Pulmonary artery endothelial cell (primary cell): Measurements from ENCODE around the gene CASTOR2. TPM values are rescaled to one million over a fixed set of nuclear protein-coding genes. Genes with fewer than 3 reads are reported as not detected.
"Not testable (repeated sequence)": the region's sequence is repeated elsewhere in the genome, so short reads cannot be mapped to it uniquely, and the experiment has no call there.

Source experiments
- DNase-seq: peaks from one replicate; pipeline ENCODE4 v3.0.0-alpha.2; 2011; ENCODE audit warnings: low read depth, low spot score
- total RNA-seq: library from RNA; depleted of rRNA; stranded (reverse); fragments of >200 nt; gene quantifications from 2 replicates; pipeline ENCODE4 v1.2.3, GENCODE V29; 2014

CASTOR2 gene
- total RNA-seq, 1 donor from 2014 or later = 10.3 TPM

DNA sequence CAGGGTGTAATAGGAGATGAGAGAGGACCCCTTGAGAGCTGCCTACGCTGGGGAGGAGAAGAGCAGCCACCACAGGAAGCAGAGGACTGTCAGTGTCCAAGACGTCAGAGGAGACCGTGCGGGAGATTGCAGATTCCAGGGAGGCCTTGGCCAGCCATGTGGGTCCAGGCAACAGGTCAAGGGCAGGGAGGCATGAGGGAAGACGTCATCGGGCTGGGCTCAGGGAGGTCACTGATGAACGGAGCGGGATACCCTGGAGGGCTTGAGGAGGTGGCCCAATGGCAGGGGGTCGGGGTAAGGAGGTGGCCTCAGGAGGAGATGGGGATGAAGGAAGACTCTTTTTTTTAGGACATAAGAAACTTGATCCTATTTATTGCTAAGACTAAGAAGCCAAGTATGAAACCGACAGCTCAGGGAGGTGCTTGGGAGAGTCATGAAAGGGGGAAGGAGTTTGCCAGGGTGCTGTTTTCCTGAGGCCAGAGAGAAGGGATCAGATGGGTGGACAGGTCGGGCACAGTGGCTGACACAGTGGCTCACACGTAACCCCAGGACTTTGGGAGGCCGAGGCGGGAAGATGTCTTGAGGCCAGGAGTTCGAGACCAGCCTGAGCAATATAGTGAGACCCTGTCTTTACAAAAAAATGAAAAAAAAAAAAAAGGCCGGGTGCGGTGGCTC, 30.5 kb downstream of the CASTOR2 start:
- not testable (repeated sequence) for DNase-seq

GRCh38 chr7:74996361-74996760, 31.9 kb downstream of the CASTOR2 start:
- DNase-seq = not testable (repeated sequence)

DNA sequence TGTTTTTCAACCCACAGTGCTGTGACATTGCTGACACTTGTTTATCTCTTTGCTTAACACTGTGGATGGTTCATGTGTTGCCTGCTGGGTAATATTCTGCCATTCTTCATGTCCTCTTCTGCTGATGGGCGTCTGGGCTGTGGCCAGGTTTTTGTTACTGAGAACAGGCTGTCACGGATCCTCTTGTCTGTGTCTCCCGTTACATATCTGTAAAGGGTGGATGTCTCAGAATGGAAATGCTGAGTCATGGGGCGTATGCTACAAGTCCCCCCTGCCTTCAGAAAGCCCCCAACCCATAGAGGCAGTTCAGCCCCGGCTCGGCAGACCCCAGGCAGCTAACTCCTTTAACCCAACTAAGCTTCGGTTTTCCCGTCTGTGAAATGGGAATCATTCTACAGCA, 33.3 kb downstream of the CASTOR2 start:
- not testable (repeated sequence) for DNase-seq

DNA sequence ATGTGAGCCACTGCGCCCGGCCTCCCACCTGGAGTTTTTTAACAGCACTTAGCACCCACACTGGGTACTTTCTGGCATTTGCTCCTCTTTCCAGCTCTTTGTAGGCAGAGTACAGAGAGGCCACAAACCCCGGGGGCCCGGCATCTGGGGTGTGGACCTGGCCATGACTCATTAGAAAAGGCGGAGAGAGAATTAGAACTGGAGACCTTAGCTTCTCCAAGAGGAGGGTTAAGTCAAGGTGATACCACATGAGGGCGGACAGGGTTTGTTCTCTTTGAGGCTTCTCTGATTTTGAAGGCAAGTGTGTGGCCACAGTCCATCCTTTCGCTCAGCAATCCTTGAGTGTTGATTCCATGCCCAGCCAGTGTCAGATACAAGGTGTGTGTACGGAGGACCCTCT, 36.9 kb downstream of the CASTOR2 start:
- not testable (repeated sequence) for DNase-seq

DNA sequence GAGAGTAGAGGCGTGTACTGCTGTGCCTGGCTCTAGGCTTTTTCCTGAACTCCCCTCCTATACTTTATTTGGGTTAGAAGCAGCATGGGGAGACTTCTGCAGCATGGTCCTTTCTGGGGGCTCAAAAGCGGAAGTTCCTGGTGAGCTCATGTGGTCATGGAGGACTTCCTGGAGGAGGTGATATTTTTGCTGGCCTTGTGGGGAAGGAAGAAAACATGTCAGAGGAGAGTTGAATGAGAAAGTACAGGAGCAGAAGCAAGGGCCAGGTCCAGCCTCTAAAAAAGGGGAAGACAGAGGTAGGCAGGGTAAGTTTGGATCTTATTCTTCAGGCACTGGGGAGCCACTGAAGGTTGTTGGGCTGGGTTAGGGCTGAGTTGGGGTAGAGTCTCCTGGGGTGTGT, 45.5 kb downstream of the CASTOR2 start:
- no peak for DNase-seq

DNA sequence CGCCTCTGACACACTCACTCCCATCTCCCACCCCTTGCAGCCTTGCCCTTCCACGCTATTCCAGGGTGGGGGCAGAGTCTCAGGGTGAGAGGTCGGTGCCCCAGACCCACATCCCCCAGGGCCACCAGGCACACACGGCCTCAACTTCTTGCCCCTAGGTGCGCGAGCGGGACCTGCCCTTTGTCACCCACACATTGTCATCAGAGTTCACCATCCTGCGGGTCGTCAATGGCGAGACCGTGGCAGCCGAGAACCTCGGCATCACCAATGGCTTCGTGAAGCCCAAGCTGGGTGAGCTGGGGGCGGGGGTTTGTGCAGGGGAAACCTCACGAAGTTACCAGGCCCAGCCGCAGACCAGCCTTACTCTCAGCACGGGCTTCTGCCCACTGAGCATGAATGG, 53.3 kb downstream of the CASTOR2 start:
- DNase-seq = no peak

DNA sequence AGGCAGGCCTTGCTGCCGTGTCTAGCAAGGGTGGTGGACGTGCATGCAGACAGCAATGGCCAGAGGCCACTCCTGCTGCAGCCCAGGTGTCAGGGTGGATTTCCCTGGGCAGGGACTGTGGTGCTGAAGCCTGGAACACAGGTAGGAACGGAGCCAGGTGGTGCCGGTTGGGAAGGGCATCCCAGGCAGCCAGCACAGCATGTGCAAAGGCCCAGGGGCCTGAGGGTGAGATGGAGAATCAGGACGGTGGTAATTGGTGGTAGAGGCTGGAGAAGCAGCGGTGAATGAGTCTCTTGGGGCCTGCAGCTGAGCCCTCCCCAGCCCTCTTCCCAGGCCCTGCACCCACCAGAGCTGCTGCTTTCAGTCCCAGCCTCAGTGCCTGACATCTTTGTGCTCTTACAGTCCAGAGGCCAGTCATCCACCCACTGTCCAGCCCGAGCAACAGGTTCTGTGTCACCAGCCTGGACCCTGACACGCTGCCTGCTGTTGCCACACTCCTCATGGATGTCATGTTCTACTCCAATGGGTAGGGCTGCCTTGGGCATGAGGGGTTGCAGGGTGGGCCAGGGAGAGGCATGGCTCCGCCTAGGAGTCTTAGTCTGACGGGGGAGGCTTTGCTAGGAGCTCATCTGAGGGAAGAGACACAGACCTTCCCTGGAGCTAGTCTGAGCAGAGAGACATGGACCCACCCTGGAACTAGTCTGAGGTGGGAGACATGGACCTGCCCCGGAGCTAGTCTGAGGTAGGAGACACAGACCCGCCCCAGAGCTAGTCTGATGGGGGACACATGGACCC, 54.3 kb downstream of the CASTOR2 start:
- no peak for DNase-seq

GRCh38 chr7:75019800-75020199, 55.3 kb downstream of the CASTOR2 start:
- DNase-seq = no peak

- no peak for DNase-seq
Observed at GRCh38 chr7:75024922-75025321, 60.4 kb downstream of the CASTOR2 start.

DNA sequence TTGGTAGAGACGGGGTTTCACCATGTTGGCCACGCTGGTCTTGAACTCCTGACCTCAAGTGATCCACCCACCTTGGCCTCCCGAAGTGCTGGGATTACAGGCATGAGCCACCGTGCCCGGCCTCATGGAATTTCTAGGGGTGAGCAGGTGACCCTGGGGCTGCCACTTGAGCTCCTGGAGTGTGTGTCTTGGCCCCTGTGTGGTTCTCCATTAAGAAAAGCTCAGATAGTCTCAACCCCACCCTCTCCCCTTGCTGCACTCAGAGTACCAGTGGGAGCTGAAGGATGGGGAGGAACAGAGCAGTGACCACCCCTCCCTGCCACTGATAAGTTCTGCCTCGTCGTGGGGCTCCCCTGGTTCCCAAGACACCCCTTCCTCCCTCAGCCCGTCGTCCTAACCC, 63.8 kb downstream of the CASTOR2 start:
- DNase-seq = no peak

- no peak for DNase-seq
Observed at GRCh38 chr7:75033064-75033463, 68.6 kb downstream of the CASTOR2 start.

DNA sequence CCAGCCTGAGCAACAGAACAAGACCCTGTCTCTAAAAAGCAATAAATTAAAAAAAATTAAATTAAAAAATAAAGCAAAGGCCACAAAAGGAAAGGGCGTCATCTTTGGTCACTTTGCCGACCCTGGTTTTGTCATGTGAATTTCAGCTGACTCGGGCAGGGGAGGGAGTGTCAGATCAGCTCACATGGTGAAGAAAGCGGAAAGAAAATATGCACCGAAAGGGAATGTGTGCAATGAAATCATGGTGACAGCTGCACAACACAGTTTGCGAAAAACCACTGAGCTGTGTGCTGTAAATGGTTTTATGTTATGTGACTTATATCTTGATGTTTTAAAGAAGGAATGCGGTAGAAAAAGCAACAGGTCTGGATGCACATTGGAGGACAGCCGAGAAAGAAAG, 69.3 kb downstream of the CASTOR2 start:
- DNase-seq = no peak

DNA sequence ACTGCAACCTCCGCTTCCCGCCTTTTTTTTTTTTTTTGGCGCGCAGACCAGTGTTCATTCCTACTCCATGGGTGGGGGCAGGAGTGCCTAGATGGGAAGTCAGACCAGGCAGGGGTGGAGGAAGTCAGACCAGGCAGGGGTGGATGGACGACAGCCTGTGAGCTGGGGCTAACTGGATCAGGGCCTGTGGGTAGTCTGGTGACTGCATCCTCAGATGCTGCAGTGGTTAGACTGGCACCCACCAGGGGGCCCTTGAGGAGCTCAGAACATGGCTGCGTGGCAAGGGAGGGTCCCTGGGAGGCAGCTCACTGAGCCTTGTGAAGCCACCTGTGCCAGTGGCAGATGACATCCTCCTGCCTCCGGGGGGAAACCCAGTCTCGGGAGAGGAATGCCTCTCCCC, 74.0 kb downstream of the CASTOR2 start:
- no peak for DNase-seq

DNA sequence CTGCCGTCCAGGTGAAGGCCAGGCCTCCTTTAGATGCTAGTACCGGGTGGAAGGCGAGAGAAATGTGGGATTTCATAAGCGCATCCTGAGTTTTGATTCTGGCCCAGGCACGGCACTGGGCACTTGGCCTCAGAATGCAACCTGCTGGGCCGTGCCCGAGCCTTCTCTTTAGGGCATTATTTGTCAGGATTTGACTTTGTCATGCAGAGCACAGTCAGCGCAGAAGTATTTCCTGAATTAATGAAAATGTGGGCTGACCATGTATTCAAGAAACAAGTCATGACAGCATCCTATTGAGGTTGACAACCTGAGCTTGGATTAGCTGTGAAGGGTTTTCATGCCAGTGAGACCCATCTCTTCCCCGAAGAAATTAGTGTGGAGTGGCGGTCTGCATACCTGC, 74.7 kb downstream of the CASTOR2 start:
- DNase-seq = no peak

GRCh38 chr7:75039709-75040108, 75.2 kb downstream of the CASTOR2 start:
- no peak for DNase-seq

GRCh38 chr7:75040512-75040911, 76.0 kb downstream of the CASTOR2 start:
- no peak for DNase-seq

DNA sequence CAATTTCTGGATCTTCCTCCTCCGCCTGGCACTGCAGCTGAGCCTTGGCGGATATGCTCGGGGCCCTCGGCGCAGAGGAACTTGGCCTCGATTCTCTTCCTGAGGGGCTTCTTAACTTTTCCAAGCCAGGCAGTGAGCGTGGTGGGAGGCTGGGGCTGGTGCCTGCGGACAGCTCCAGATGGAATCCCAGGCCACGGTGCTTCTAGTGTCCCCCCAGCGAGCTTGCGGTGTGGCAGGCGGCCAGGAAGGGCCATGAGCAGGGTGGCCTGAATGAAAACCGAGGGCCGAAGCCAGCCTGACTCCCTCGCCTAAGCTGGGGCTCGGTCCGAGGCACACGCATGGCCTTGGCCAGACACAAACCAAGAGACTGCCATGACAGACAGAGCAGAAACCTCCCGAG, 77.8 kb downstream of the CASTOR2 start:
- DNase-seq = no peak

DNA sequence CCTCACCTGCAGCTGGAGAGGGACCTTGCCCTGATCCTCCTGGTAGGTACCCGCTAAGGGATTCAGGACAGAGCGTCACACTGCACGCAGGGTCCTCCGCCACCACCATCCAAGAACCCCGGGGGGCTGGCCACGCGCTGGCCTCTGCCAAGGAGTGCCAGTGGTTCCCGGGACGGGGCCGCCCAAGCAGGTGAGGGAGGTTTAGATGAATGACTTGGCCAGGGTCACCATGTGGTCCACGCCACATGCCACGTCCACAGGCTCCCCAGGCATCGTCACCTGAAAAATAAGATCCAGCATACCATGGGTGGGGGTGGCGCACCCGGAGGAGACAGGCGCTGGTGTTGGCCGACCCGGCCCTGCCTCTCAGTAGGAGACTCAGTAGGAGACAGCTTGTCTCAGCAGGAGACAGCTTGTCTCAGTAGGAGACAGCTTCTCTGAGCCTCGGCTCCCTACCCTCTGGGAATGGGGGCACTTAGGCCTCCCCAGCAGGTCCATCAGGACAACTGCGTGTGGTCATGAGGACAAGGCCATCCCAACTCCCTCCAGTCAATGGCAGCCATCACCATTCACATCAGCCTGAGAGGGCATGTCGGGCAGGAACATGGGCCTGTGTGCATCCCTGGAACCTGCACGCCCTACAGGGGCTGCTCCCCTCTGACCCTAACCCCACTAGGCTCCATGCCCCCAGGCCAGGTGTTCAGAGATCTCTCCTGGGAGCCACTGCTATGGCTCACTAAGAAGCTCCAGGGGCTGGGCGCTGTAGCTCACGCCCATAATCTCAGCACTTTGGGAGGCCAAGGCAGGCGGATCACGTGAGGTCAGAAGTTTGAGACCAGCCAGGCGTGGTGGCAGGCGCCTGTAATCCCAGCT, 78.6 kb downstream of the CASTOR2 start:
- no peak for DNase-seq

DNA sequence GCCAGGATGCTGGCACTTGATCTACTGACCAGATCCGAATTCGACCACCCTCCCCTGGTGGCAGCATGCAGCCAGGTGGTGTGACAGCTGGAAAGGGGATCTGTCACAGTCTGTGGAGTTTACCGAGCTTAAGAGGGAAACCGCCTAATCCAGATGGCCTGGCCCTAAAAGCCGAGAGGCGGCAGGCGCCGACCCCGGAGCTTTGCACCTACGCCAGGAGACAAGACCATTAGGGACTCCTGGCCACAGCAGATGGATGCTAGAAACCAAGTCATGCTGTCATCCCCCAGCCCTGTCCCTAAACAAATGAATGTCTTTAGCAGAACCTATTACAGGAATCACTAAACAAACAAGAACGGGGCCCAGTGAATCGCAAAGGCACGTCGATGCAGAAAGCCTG, 81.4 kb downstream of the CASTOR2 start:
- DNase-seq = no peak

DNA sequence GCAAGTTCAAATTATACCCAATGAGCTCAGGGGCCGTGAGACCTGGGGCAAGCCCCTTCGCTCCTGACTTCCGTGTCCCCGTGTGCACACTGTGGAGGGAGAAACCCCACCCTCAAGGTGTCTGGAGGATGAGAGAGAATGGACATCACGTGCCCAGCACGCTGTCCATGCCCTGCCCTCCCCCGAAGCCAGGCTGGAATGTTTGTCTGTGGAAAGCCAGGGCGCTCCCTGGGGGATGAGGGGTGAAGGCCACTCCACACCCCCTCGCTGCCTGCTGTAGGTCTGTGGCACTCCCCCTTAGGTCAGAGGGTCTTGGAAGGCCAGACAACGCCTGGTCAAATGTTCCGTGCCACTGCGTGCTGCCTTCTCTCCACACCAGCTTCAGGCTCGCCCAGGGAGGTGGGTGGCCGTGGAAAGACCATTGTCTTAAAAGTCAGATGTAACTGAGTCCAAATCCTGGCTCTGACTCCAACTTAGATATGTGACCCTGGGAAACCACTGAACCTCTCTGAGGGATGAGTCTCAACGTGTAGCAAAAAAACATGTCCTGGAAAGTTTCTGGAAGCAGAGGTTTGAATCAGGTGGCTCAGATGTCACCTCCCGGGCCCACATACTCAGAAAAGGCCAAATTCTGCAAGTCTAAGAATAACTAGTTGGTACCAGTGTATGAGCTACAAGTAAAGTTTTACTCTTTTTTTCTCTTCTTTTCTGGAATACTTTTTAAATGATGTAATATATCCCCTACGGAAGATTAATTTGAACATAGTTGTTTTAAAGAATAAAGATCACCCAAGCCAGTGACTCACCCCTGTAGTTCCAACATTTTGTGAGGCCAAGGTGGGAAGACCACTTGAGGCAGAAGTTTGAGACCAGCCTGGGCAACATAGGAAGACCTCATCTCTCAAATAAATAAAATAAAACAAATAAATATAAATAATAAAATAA, 84.2 kb downstream of the CASTOR2 start:
- no peak for DNase-seq

DNA sequence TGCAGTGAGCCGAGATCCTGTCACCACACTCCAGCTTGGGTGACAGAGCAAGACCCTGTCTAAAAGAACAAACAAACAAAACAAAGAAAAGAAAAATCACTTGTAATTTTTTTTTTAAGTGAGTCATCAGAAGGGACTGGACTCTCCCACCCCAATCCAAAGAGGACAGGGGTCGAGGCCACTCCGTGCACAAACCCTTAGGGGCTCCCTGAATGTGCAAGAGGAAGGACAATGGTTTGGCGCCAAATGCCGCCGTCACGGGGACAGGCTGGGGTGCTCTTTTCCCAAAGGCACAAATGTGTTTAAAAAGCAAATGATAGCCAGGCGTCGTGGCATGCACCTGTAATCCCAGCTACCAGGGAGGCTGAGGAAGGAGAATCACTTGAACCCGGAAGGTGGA, 85.3 kb downstream of the CASTOR2 start:
- no peak for DNase-seq
